Measurements from ENCODE around the gene ARMC12. TPM values are rescaled to one million over a fixed set of nuclear protein-coding genes. Genes with fewer than 3 reads are reported as not detected.

ARMC12 gene
- polyA plus RNA-seq, 1 of the 3 experiments (the other 2 are of a cell fraction): 1.6 TPM

- Histone ChIP-seq H3K27me3 (ENCODE audit: insufficient read depth) (no peaks in the 10 kb centered on the region), H3K4me2 (no peak overlapping the region), H3F3A (replicated peaks; ENCODE audit: insufficient read depth) (no peaks in the 10 kb centered on the region), H3K4me3 (ENCODE audit: low read depth in 2 of 2, low read length in 1 of 2) (no peak overlapping the region), H3K79me2 (ENCODE audit: insufficient read depth) (no peaks in the 10 kb centered on the region), H3K9me3 (no peaks in the 10 kb centered on the region), H3K9me2 (no peaks in the 10 kb centered on the region), H3K27ac (ENCODE audit: low read depth in 2 of 2, low read length in 1 of 2) (no peak overlapping the region), H3K4me1 (ENCODE audit: control insufficient read depth in 1 of 2, insufficient read depth in 2 of 2, low read depth in 1 of 2, low read length in 1 of 2) (no peaks in the 10 kb centered on the region), H2AFZ (ENCODE audit: low read depth) (no peak overlapping the region), H4K20me1 (ENCODE audit: insufficient read depth) (no peaks in the 10 kb centered on the region), H3K9ac (no peak overlapping the region), H3K36me3 (replicated peaks in 1 of 2; ENCODE audit: control insufficient read depth in 1 of 2, insufficient read depth in 2 of 2, low read length in 1 of 2) (no peaks in the 10 kb centered on the region)
- CTCF ChIA-PET: no interaction called here
- no peak for DNase-seq
- no peak for TF ChIP-seq YY1 (IDR thresholded peaks at IDR 0.05; ENCODE audit: low read depth)
- TF ChIP-seq RCOR1 (IDR thresholded peaks at IDR 0.05; ENCODE audit: low read length): no peak
- TF ChIP-seq MAX (IDR thresholded peaks at IDR 0.05; ENCODE audit: low read depth): no peak
- TF ChIP-seq POLR2AphosphoS5 (IDR thresholded peaks at IDR 0.05; ENCODE audit: low read depth, low read length): no peak
- TF ChIP-seq JUND (IDR thresholded peaks at IDR 0.05): no peak
- TF ChIP-seq USF2 (IDR thresholded peaks at IDR 0.05; ENCODE audit: borderline replicate concordance, low read depth, low read length): no peak
- TF ChIP-seq RFX5 (IDR thresholded peaks at IDR 0.05; ENCODE audit: low read length): no peak
- TF ChIP-seq RAD21 (IDR thresholded peaks at IDR 0.05; ENCODE audit: low read length): no peak
- POLR2A ChIA-PET: no interaction called here
- WGBS (ENCODE audit: low lambda C conversion rate): 67% methylated on average over 3 of the region's 3 CpGs
Measured at GRCh38 chr6:35706468-35706867, 30.4 kb upstream of the ARMC12 start.

GRCh38 chr6:35707714-35708407 lies 29.0 kb upstream of the ARMC12 start:
- Histone ChIP-seq H4K20me1 (ENCODE audit: insufficient read depth) (no peaks in the 10 kb centered on the region), H3K9me2 (no peaks in the 10 kb centered on the region), H3K4me3 (ENCODE audit: low read depth in 2 of 2, low read length in 1 of 2) (no peak overlapping the region), H3K9ac (no peak overlapping the region), H3K36me3 (replicated peaks in 1 of 2; ENCODE audit: control insufficient read depth in 1 of 2, insufficient read depth in 2 of 2, low read length in 1 of 2) (no peaks in the 10 kb centered on the region), H2AFZ (ENCODE audit: low read depth) (no peak overlapping the region), H3K4me1 (ENCODE audit: control insufficient read depth in 1 of 2, insufficient read depth in 2 of 2, low read depth in 1 of 2, low read length in 1 of 2) (no peaks in the 10 kb centered on the region), H3K9me3 (no peaks in the 10 kb centered on the region), H3K4me2 (no peak overlapping the region), H3K27ac (ENCODE audit: low read depth in 2 of 2, low read length in 1 of 2) (no peak overlapping the region), H3F3A (replicated peaks; ENCODE audit: insufficient read depth) (no peaks in the 10 kb centered on the region), H3K79me2 (ENCODE audit: insufficient read depth) (no peaks in the 10 kb centered on the region), H3K27me3 (ENCODE audit: insufficient read depth) (no peaks in the 10 kb centered on the region)
- CTCF ChIA-PET: interaction anchor here (1.0 kb wide), 1 partner anchor 28 kb away, joined by 3 read pairs; no protein-coding TSS in a partner anchor
- TF ChIP-seq NRF1 (IDR thresholded peaks at IDR 0.05; ENCODE audit: low read depth, low read length) (no peak), REST (IDR thresholded peaks at IDR 0.05; ENCODE audit: low read depth, low read length) (no peak), ELF1 (IDR thresholded peaks at IDR 0.05) (no peak), JUND (IDR thresholded peaks at IDR 0.05) (no peak), SIN3A (IDR thresholded peaks at IDR 0.05; ENCODE audit: borderline replicate concordance, low read depth, low read length) (no peak), YY1 (IDR thresholded peaks at IDR 0.05; ENCODE audit: low read depth) (no peak), RFX5 (IDR thresholded peaks at IDR 0.05; ENCODE audit: low read length) (no peak), RXRA (IDR thresholded peaks at IDR 0.05; ENCODE audit: borderline replicate concordance, low read depth) (no peak), ZBTB33 (IDR thresholded peaks at IDR 0.05; ENCODE audit: borderline replicate concordance, low read depth) (no peak), FOXM1 (IDR thresholded peaks at IDR 0.05; ENCODE audit: low read depth) (no peak)
- POLR2A ChIA-PET: no interaction called here
- no peak for DNase-seq
- WGBS (ENCODE audit: low lambda C conversion rate): 81% methylated on average over 4 of the region's 4 CpGs
